ENCODE data around the gene FOXN3.

FOXN3 gene

GRCh38 chr14:89444516-89445125, 27.6 kb upstream of the FOXN3 start:
- ChIA-PET CTCF (interaction anchor here (0.8 to 2.1 kb wide), 2 partner anchors 9 to 10 kb away, joined by 3 to 10 read pairs; no protein-coding TSS in a partner anchor), POLR2A (no interaction called here)
- no peak for DNase-seq (ENCODE audit: extremely low spot score)
- no peak for TF ChIP-seq CTCF (IDR thresholded peaks at IDR 0.05; ENCODE audit: control extremely low read depth, extremely low read depth, low read depth, missing control alignments)

DNA sequence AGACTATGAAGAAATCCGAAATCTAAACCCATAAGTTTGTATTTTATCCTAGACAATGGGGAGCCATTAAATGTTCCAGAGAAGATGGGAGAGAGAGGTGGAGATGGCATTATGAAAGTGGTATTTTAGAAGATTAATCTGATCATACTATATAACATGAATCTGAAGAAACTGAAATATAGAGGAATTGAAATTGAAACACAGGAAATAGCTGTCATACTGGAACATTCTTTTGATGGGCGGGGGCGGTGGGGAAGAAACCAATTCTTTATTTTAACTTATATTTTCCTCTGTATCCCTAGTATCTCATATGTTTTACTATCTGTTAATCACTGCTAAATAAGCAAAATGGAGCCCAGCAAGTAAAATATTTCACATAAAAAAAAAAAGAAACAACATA, 27.0 kb upstream of the FOXN3 start:
- ChIA-PET POLR2A (no interaction called here), CTCF (interaction anchor here (0.8 to 2.1 kb wide), 2 partner anchors 9 to 11 kb away, joined by 3 to 10 read pairs; no protein-coding TSS in a partner anchor)
- DNase-seq (ENCODE audit: extremely low spot score): peak; percentile 38
- no peak for TF ChIP-seq CTCF (IDR thresholded peaks at IDR 0.05; ENCODE audit: control extremely low read depth, extremely low read depth, low read depth, missing control alignments)

GRCh38 chr14:89443042-89443629, 26.1 kb upstream of the FOXN3 start:
- no peak for TF ChIP-seq CTCF (IDR thresholded peaks at IDR 0.05; ENCODE audit: control extremely low read depth, extremely low read depth, low read depth, missing control alignments)
- ChIA-PET CTCF (interaction anchor here (1.2 kb wide), 1 partner anchor 21 kb away, joined by 3 read pairs; no protein-coding TSS in a partner anchor), POLR2A (no interaction called here)
- no peak for DNase-seq (ENCODE audit: extremely low spot score)

GRCh38 chr14:89442280-89442679, 25.2 kb upstream of the FOXN3 start:
- CTCF ChIA-PET: interaction anchor here (1.2 kb wide), 1 partner anchor 22 kb away, joined by 3 read pairs; no protein-coding TSS in a partner anchor
- TF ChIP-seq CTCF (IDR thresholded peaks at IDR 0.05; ENCODE audit: control extremely low read depth, extremely low read depth, low read depth, missing control alignments): no peak
- POLR2A ChIA-PET: interaction anchor here (0.6 kb wide), 1 partner anchor 139 kb away, joined by 3 read pairs; no protein-coding TSS in a partner anchor
- no peak for DNase-seq (ENCODE audit: extremely low spot score)

DNA sequence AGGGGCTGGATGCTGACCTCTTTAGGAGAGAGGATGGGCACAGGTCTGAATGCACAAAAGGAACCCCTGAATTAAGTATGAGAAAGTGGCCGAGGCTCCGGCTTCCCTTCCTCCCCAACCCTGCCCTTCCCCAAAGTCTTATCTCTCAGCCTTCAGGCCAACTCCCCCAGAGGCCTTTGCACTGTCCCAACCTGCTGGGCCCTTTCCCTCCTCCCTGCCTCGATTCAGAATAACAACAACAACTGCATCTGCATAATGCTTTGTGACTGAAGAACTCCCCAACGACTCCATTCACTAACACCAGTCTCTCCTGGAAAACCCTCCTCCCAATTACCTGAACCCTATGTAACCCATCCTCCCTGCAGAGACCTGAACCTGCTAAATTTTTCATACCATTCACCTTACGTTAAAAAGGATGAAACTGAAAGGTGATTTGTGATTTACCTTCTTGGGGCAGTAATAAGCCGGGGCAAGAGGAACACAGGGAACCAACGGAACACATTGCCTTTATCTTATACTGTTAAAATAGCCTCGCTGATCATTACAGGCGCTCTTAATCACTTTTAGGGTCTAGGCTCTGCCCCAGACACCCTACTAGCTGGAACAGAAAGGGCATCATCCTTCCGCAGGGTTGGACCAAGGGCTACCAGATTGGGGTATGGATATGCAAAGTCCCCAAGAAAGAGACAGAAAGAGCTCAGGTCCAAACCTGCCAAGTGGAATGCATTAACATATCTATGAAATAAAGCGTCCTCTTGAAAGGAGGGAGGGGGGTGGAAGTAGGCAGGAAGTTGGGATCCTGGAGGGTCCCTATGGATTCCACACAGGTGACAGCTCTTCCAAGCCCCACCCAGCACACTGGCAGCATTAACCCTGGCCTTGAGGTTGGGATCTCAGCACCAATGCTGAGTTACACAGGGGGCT, 24.2 kb upstream of the FOXN3 start:
- CTCF ChIA-PET: no interaction called here

More for the DNA sequence above, 24.2 kb upstream of the FOXN3 start:
- POLR2A ChIA-PET: no interaction called here
- TF ChIP-seq CTCF (IDR thresholded peaks at IDR 0.05; ENCODE audit: control extremely low read depth, extremely low read depth, low read depth, missing control alignments): no peak
- no peak for DNase-seq (ENCODE audit: extremely low spot score)
